HG02884 (cell line): ENCODE results near the gene CENPM.

ENCODE experiments used
- ATAC-seq: cut with Tn5 transposase; IDR thresholded peaks from one replicate; pipeline ENCODE4 v1.9.1; 2021; ENCODE audit warnings: mild to moderate bottlenecking, moderate library complexity; ENCODE audit not compliant: unreplicated experiment

CENPM gene

GRCh38 chr22:41900652-41901312, 46.2 kb downstream of the CENPM start:
- no peak for ATAC-seq

GRCh38 chr22:41899992-41900651, 46.8 kb downstream of the CENPM start:
- no peak for ATAC-seq

- no peak for ATAC-seq
These were observed 47.8 kb downstream of the CENPM start for GRCh38 chr22:41899110-41899509.

- no peak for ATAC-seq
These were observed 48.3 kb downstream of the CENPM start for GRCh38 chr22:41898645-41899044.

- ATAC-seq = no peak
These were observed 53.2 kb downstream of the CENPM start for GRCh38 chr22:41893591-41894375.

DNA sequence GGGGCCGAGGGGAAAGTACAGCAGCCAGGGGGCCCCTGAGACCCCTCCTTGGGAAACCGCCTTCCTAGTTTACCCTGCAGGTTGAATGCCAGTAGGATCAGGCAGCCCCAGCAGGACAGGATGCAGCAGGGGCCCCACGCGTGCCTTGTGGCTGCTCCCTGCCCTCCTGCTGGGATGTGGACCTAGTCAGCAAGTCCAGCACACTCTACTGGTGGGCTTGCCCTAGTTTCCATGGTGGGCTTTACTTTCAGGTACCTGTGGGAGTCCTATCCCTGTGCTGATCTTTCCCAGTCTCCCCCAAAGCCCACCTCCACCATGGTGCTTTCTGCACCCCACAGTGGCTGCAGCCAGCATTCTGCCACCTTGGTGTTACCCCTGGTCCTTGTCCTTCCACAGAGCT, 54.2 kb downstream of the CENPM start:
- ATAC-seq = no peak

- ATAC-seq = no peak
These were observed 55.5 kb downstream of the CENPM start for GRCh38 chr22:41891407-41891806.
